Astrocyte of the cerebellum (primary cell): ENCODE results near the gene ELF3.

Experiments used
- DNase-seq: peaks from one replicate; pipeline ENCODE4 v3.0.0-alpha.2; 2011; ENCODE audit warnings: low read depth
- H3K4me3 ChIP-seq: 2 replicates; pipeline ENCODE4 v1.5.1; 2011; ENCODE audit warnings: mild to moderate bottlenecking, low read depth, low read length, moderate library complexity
- CTCF ChIP-seq: IDR thresholded peaks from 2 replicates; pipeline ENCODE4 v1.5.1; 2012; ENCODE audit warnings: low read length, low read depth, moderate library complexity, mild to moderate bottlenecking; ENCODE audit errors: missing control alignments
- in situ Hi-C: cut with HindIII; loops from 2 replicates; pipeline ENCODE4 v1.10.0; 2017; ENCODE audit warnings: low sequenced_read_pairs

Gene ELF3

GRCh38 chr1:202014060-202014459, 3.7 kb downstream of the ELF3 start:
- no peak for DNase-seq
- TF ChIP-seq CTCF = no peak
- H3K4me3 ChIP-seq = no peak overlapping the region
- in situ Hi-C loops = no loop called here

- TF ChIP-seq CTCF = no peak
- no peak for DNase-seq
- in situ Hi-C loops = no loop called here
- H3K4me3 ChIP-seq = no peak overlapping the region
These were observed 4.7 kb downstream of the ELF3 start for GRCh38 chr1:202014915-202015661.

- in situ Hi-C loops = no loop called here
- no peak for DNase-seq
- no peak for TF ChIP-seq CTCF
- no peak overlapping the region for H3K4me3 ChIP-seq
These were observed 5.2 kb downstream of the ELF3 start for GRCh38 chr1:202015662-202015937.

- no peak overlapping the region for H3K4me3 ChIP-seq
- TF ChIP-seq CTCF = no peak
- DNase-seq = no peak
- in situ Hi-C loops = no loop called here
These were observed 5.8 kb downstream of the ELF3 start for GRCh38 chr1:202016022-202016810.

- in situ Hi-C loops = no loop called here
- DNase-seq = no peak
- no peak overlapping the region for H3K4me3 ChIP-seq
- no peak for TF ChIP-seq CTCF
These were observed 6.7 kb downstream of the ELF3 start for GRCh38 chr1:202016811-202017748.

GRCh38 chr1:202017749-202018467, 7.5 kb downstream of the ELF3 start:
- H3K4me3 ChIP-seq = no peak overlapping the region
- in situ Hi-C loops = no loop called here
- DNase-seq = no peak
- no peak for TF ChIP-seq CTCF
